SK-N-SH (cell line): ENCODE measurements around the gene MUC5AC. TPM values are rescaled to one million over a fixed set of nuclear protein-coding genes. Genes with fewer than 3 reads are reported as not detected.
"Not testable (repeated sequence)": the region's sequence is repeated elsewhere in the genome, so short reads cannot be mapped to it uniquely, and the experiment has no call there.

Experiments used
- CTCF ChIA-PET: fragments of 300-600, 350-600 bp; formaldehyde crosslinking; extraction: SDS; loops from one replicate; lab custom pipeline; 2021; lab: Yijun Ruan, JAX
- POLR2A ChIA-PET: fragments of 350-600 bp; sonication (Branson Sonifier 250); formaldehyde crosslinking; extraction: SDS; loops from one replicate; lab custom pipeline; 2020; ENCODE audit warnings: antibody characterized with exemption, inconsistent platforms; lab: Yijun Ruan, JAX
- DNase-seq: peaks from one replicate; pipeline ENCODE4 v3.0.0; 2012
- H2AFZ ChIP-seq: fragments of 200-600 bp; sonication (generic); 2 replicates; pipeline ENCODE4 v1.8.1; 2016; ENCODE audit warnings: antibody characterized with exemption, mild to moderate bottlenecking, low read depth
- H3F3A ChIP-seq: fragments of 200-600 bp; sonication (generic); replicated peaks from 2 replicates; pipeline ENCODE3; 2016; ENCODE audit warnings: antibody characterized with exemption, mild to moderate bottlenecking; ENCODE audit not compliant: insufficient read depth
- H3K27ac ChIP-seq, 2 experiments: fragments of 200-500 bp in 1 of 2; fragments of 200-600 bp in 1 of 2; sonication (Bioruptor generic) in 1 of 2; sonication (generic), shearing (Covaris generic) in 1 of 2; 2 replicates each; pipeline versions ENCODE4 v1.5.1 to v1.6.1; 2014 to 2016; ENCODE audit warnings: low read depth in 2 of 2, inconsistent platforms in 1 of 2, low read length in 1 of 2, mild to moderate bottlenecking in 1 of 2, mixed read lengths in 1 of 2
- H3K27me3 ChIP-seq: fragments of 200-600 bp; sonication (generic), shearing (Covaris generic); 2 replicates; pipeline ENCODE4 v1.6.1; 2016; ENCODE audit warnings: mixed run types; ENCODE audit not compliant: insufficient read depth
- H3K36me3 ChIP-seq, 2 experiments: fragments of 200-500 bp in 1 of 2; fragments of 200-600 bp in 1 of 2; sonication (Bioruptor generic) in 1 of 2; sonication (generic) in 1 of 2; replicated peaks in 1 of 2; 2 replicates each; pipeline versions ENCODE3 to v1.5.1; 2014 to 2016; ENCODE audit warnings: low read length in 1 of 2, mild to moderate bottlenecking in 1 of 2; ENCODE audit not compliant: insufficient read depth in 2 of 2, control insufficient read depth in 1 of 2
- H3K4me1 ChIP-seq, 2 experiments: fragments of 200-500 bp in 1 of 2; fragments of 200-600 bp in 1 of 2; sonication (Bioruptor generic) in 1 of 2; sonication (generic), shearing (Covaris generic) in 1 of 2; 2 replicates each; pipeline versions ENCODE4 v1.5.1 to v1.6.1; 2014 to 2016; ENCODE audit warnings: low read depth in 1 of 2, low read length in 1 of 2, mixed run types in 1 of 2; ENCODE audit not compliant: insufficient read depth in 2 of 2, control insufficient read depth in 1 of 2
- H3K4me2 ChIP-seq: fragments of 200-600 bp; sonication (generic), shearing (Covaris generic); 2 replicates; pipeline ENCODE4 v1.6.1; 2017; ENCODE audit warnings: mixed run types
- H3K4me3 ChIP-seq, 2 experiments: fragments of 200-500 bp in 1 of 2; fragments of 200-600 bp in 1 of 2; sonication (Bioruptor generic) in 1 of 2; sonication (generic), shearing (Covaris generic) in 1 of 2; 2 replicates each; pipeline versions ENCODE4 v1.5.1 to v1.8.1; 2014 to 2016; ENCODE audit warnings: low read depth in 2 of 2, inconsistent platforms in 1 of 2, low read length in 1 of 2, mild to moderate bottlenecking in 1 of 2, mixed read lengths in 1 of 2, moderate library complexity in 1 of 2
- H3K79me2 ChIP-seq: fragments of 200-600 bp; sonication (generic); 2 replicates; pipeline ENCODE4 v1.8.1; 2017; ENCODE audit warnings: mild to moderate bottlenecking; ENCODE audit not compliant: insufficient read depth
- H3K9ac ChIP-seq: fragments of 200-600 bp; sonication (generic); 2 replicates; pipeline ENCODE4 v1.6.1; 2017; ENCODE audit warnings: mixed run types
- H3K9me2 ChIP-seq: fragments of 200-600 bp; sonication (generic); 2 replicates; pipeline ENCODE4 v1.6.1; 2017; ENCODE audit warnings: mixed run types
- H3K9me3 ChIP-seq: fragments of 200-600 bp; sonication (generic); 2 replicates; pipeline ENCODE4 v1.6.1; 2017; ENCODE audit warnings: mixed run types, mild to moderate bottlenecking, moderate library complexity
- H4K20me1 ChIP-seq: fragments of 200-600 bp; sonication (generic); 2 replicates; pipeline ENCODE4 v1.6.1; 2017; ENCODE audit warnings: mild to moderate bottlenecking, mixed run types; ENCODE audit not compliant: insufficient read depth
- FOXM1 ChIP-seq: IDR thresholded peaks from 2 replicates; pipeline ENCODE4 v1.4.0; 2012; ENCODE audit warnings: low read depth, mild to moderate bottlenecking
- NRF1 ChIP-seq: IDR thresholded peaks from 2 replicates; pipeline ENCODE4 v1.6.1; 2012; ENCODE audit warnings: low read depth, mild to moderate bottlenecking, low read length
- WGBS: methylation state at CpG from one replicate; pipeline ENCODE4 v1.1.6; 2017; ENCODE audit warnings: low lambda C conversion rate; 5-methylcytosine and 5-hydroxymethylcytosine counted together
- polyA plus RNA-seq, 3 experiments: library from polyadenylated mRNA; depleted of rRNA; stranded (reverse); fragments of >200 nt; gene quantifications; 2 replicates each; pipeline ENCODE4 v1.2.3, GENCODE V29; 2012
- TF ChIP-seq, protein P1 (sequence below): IDR thresholded peaks from 2 replicates; pipeline ENCODE4 v1.6.1; 2012; ENCODE audit warnings: mild to moderate bottlenecking, low read depth, low read length, moderate library complexity
- TF ChIP-seq, protein P2 (sequence below): fragments of 200-600 bp; sonication (generic); IDR thresholded peaks from 2 replicates; pipeline ENCODE4 v1.6.1; 2017; ENCODE audit warnings: antibody characterized with exemption, mild to moderate bottlenecking, moderate library complexity

The MUC5AC gene
- polyA plus RNA-seq, 1 of the 3 experiments (the other 2 are of a cell fraction): not detected

DNA sequence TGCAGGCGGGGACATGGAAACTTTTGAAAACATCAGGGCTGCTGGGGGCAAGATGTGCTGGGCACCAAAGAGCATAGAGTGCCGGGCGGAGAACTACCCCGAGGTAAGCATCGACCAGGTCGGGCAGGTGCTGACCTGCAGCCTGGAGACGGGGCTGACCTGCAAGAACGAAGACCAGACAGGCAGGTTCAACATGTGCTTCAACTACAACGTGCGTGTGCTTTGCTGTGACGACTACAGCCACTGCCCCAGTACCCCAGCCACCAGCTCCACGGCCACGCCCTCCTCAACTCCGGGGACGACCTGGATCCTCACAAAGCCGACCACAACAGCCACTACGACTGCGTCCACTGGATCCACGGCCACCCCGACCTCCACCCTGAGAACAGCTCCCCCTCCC, 84.5 kb downstream of the MUC5AC start (continued):
- TF ChIP-seq, protein P1, sequence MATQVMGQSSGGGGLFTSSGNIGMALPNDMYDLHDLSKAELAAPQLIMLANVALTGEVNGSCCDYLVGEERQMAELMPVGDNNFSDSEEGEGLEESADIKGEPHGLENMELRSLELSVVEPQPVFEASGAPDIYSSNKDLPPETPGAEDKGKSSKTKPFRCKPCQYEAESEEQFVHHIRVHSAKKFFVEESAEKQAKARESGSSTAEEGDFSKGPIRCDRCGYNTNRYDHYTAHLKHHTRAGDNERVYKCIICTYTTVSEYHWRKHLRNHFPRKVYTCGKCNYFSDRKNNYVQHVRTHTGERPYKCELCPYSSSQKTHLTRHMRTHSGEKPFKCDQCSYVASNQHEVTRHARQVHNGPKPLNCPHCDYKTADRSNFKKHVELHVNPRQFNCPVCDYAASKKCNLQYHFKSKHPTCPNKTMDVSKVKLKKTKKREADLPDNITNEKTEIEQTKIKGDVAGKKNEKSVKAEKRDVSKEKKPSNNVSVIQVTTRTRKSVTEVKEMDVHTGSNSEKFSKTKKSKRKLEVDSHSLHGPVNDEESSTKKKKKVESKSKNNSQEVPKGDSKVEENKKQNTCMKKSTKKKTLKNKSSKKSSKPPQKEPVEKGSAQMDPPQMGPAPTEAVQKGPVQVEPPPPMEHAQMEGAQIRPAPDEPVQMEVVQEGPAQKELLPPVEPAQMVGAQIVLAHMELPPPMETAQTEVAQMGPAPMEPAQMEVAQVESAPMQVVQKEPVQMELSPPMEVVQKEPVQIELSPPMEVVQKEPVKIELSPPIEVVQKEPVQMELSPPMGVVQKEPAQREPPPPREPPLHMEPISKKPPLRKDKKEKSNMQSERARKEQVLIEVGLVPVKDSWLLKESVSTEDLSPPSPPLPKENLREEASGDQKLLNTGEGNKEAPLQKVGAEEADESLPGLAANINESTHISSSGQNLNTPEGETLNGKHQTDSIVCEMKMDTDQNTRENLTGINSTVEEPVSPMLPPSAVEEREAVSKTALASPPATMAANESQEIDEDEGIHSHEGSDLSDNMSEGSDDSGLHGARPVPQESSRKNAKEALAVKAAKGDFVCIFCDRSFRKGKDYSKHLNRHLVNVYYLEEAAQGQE: no peak
- TF ChIP-seq, protein P2, sequence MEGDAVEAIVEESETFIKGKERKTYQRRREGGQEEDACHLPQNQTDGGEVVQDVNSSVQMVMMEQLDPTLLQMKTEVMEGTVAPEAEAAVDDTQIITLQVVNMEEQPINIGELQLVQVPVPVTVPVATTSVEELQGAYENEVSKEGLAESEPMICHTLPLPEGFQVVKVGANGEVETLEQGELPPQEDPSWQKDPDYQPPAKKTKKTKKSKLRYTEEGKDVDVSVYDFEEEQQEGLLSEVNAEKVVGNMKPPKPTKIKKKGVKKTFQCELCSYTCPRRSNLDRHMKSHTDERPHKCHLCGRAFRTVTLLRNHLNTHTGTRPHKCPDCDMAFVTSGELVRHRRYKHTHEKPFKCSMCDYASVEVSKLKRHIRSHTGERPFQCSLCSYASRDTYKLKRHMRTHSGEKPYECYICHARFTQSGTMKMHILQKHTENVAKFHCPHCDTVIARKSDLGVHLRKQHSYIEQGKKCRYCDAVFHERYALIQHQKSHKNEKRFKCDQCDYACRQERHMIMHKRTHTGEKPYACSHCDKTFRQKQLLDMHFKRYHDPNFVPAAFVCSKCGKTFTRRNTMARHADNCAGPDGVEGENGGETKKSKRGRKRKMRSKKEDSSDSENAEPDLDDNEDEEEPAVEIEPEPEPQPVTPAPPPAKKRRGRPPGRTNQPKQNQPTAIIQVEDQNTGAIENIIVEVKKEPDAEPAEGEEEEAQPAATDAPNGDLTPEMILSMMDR: no peak
- TF ChIP-seq FOXM1: no peak
- TF ChIP-seq NRF1: no peak

DNA sequence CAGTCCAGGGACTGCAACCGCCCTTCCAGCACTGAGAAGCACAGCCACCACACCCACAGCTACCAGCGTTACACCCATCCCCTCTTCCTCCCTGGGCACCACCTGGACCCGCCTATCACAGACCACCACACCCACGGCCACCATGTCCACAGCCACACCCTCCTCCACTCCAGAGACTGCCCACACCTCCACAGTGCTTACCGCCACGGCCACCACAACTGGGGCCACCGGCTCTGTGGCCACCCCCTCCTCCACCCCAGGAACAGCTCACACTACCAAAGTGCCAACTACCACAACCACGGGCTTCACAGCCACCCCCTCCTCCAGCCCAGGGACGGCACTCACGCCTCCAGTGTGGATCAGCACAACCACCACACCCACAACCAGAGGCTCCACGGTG, 85.0 kb downstream of the MUC5AC start:
- H3F3A ChIP-seq, CTCF ChIA-PET, H3K9me2 ChIP-seq: not testable (repeated sequence)

DNA sequence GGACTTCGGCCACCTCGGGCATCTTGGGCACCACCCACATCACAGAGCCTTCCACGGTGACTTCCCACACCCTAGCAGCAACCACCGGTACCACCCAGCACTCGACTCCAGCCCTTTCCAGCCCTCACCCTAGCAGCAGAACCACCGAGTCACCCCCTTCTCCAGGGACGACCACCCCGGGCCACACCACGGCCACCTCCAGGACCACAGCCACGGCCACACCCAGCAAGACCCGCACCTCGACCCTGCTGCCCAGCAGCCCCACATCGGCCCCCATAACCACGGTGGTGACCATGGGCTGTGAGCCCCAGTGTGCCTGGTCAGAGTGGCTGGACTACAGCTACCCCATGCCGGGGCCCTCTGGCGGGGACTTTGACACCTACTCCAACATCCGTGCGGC, 85.8 kb downstream of the MUC5AC start:
- POLR2A ChIA-PET, H3K9me3 ChIP-seq, H3K9me2 ChIP-seq, H2AFZ ChIP-seq, DNase-seq, H4K20me1 ChIP-seq, H3K9ac ChIP-seq, H3K27me3 ChIP-seq, H3K4me3 ChIP-seq, H3K4me1 ChIP-seq, H3K27ac ChIP-seq, H3K79me2 ChIP-seq, H3K36me3 ChIP-seq, H3F3A ChIP-seq, H3K4me2 ChIP-seq, CTCF ChIA-PET: not testable (repeated sequence)
- WGBS: 68% methylated on average over 14 of the region's 18 CpGs

More for the DNA sequence above, 85.0 kb downstream of the MUC5AC start:
- H3K27ac ChIP-seq, POLR2A ChIA-PET, H3K4me1 ChIP-seq, H3K4me3 ChIP-seq, H4K20me1 ChIP-seq, DNase-seq, H3K9me3 ChIP-seq, H3K4me2 ChIP-seq, H3K36me3 ChIP-seq, H3K27me3 ChIP-seq, H3K79me2 ChIP-seq, H2AFZ ChIP-seq, H3K9ac ChIP-seq: not testable (repeated sequence)
- 60% methylated on average over 7 of the region's 11 CpGs for WGBS

DNA sequence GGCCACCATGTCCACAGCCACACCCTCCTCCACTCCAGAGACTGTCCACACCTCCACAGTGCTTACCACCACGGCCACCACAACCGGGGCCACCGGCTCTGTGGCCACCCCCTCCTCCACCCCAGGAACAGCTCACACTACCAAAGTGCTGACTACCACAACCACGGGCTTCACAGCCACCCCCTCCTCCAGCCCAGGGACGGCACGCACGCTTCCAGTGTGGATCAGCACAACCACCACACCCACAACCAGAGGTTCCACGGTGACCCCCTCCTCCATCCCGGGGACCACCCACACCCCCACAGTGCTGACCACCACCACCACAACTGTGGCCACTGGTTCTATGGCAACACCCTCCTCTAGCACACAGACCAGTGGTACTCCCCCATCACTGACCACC, 86.8 kb downstream of the MUC5AC start:
- H4K20me1 ChIP-seq, H3K36me3 ChIP-seq, H3F3A ChIP-seq, H3K9me3 ChIP-seq, DNase-seq, H3K9ac ChIP-seq, H3K79me2 ChIP-seq, H3K4me3 ChIP-seq, H3K9me2 ChIP-seq, H3K27me3 ChIP-seq, POLR2A ChIA-PET, H3K4me1 ChIP-seq, H3K4me2 ChIP-seq, H3K27ac ChIP-seq, H2AFZ ChIP-seq, CTCF ChIA-PET: not testable (repeated sequence)
- WGBS: 83% methylated on average over 4 of the region's 9 CpGs

DNA sequence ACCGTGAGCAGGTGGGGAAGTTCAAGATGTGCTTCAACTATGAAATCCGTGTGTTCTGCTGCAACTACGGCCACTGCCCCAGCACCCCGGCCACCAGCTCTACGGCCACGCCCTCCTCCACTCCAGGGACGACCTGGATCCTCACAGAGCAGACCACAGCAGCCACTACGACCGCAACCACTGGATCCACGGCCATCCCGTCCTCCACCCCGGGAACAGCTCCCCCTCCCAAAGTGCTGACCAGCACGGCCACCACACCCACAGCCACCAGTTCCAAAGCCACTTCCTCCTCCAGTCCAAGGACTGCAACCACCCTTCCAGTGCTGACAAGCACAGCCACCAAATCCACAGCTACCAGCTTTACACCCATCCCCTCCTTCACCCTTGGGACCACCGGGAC, 88.0 kb downstream of the MUC5AC start:
- H3K27ac ChIP-seq, H3K9me3 ChIP-seq, H2AFZ ChIP-seq, H3K36me3 ChIP-seq, DNase-seq, POLR2A ChIA-PET, H3K4me3 ChIP-seq, H3K4me2 ChIP-seq, H3K79me2 ChIP-seq, H4K20me1 ChIP-seq, H3F3A ChIP-seq, H3K9ac ChIP-seq, H3K27me3 ChIP-seq, CTCF ChIA-PET, H3K4me1 ChIP-seq, H3K9me2 ChIP-seq: not testable (repeated sequence)
- 50% methylated on average over 5 of the region's 14 CpGs for WGBS

DNA sequence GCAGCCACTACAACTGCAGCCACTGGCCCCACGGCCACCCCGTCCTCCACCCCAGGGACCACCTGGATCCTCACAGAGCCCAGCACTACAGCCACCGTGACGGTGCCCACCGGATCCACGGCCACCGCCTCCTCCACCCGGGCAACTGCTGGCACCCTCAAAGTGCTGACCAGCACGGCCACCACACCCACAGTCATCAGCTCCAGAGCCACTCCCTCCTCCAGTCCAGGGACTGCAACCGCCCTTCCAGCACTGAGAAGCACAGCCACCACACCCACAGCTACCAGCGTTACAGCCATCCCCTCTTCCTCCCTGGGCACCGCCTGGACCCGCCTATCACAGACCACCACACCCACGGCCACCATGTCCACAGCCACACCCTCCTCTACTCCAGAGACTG, 88.5 kb downstream of the MUC5AC start:
- H3K4me1 ChIP-seq, H3K9ac ChIP-seq, H2AFZ ChIP-seq, CTCF ChIA-PET, H3K9me2 ChIP-seq, H3K9me3 ChIP-seq, H3K36me3 ChIP-seq, H3K4me2 ChIP-seq, H3K4me3 ChIP-seq, POLR2A ChIA-PET, H3K27ac ChIP-seq, H3K27me3 ChIP-seq, H3K79me2 ChIP-seq, H3F3A ChIP-seq, H4K20me1 ChIP-seq, DNase-seq: not testable (repeated sequence)
- WGBS: 57% methylated on average over 7 of the region's 14 CpGs
